Activated T-helper 2 cell treated with anti-CD3 and anti-CD28 coated beads, Interferon-gamma antibody, Interleukin-2, Interleukin-4, amounts not matched to agents 10 μg/mL and 5 μg/mL and 100 μg/mL, durations not matched to agents 14 hours and 24 hours and 36 hours (primary cell): ENCODE results near the gene CASP3. TPM values are rescaled to one million over a fixed set of nuclear protein-coding genes. Genes with fewer than 3 reads are reported as not detected.
"Not testable (repeated sequence)": the region's sequence is repeated elsewhere in the genome, so short reads cannot be mapped to it uniquely, and the experiment has no call there.

Experiments
- DNase-seq: peaks from one replicate; pipeline ENCODE4 v3.0.0; 2021; ENCODE audit warnings: low spot score
- H3K27ac Mint-ChIP-seq: one replicate; pipeline ENCODE4 v1.8.0; 2021; ENCODE audit warnings: mixed read lengths
- H3K27me3 Mint-ChIP-seq: one replicate; pipeline ENCODE4 v1.8.0; 2021; ENCODE audit warnings: low read depth, mixed read lengths
- H3K36me3 Mint-ChIP-seq: one replicate; pipeline ENCODE4 v1.8.0; 2021; ENCODE audit warnings: low read depth, mixed read lengths
- H3K4me1 Mint-ChIP-seq: one replicate; pipeline ENCODE4 v1.8.0; 2021; ENCODE audit warnings: low read depth, mixed read lengths
- H3K4me3 Mint-ChIP-seq: one replicate; pipeline ENCODE4 v1.8.0; 2021; ENCODE audit warnings: low read depth, mild to moderate bottlenecking, moderate library complexity, mixed read lengths
- H3K9me3 Mint-ChIP-seq: one replicate; pipeline ENCODE4 v1.8.0; 2021; ENCODE audit warnings: mixed read lengths
- intact Hi-C: fragments of 100-400 bp; cut with micrococcal nuclease; formaldehyde crosslinking; loops from one replicate; pipeline ENCODE4 v1.15.1; 2023
- total RNA-seq: library from RNA; stranded (reverse); gene quantifications from 2 replicates; pipeline ENCODE4 v1.2.3, GENCODE V29; 2022

CASP3 gene
- total RNA-seq, 1 donor from 2014 or later, result 90.9 TPM

GRCh38 chr4:184596044-184596616, 53.1 kb downstream of the CASP3 start:
- H3K4me1 Mint-ChIP-seq, result peaks cover 12% of the 10 kb centered on the region
- H3K9me3 Mint-ChIP-seq, result no peaks in the 10 kb centered on the region
- no peak overlapping the region for H3K4me3 Mint-ChIP-seq
- intact Hi-C loops, result no loop called here
- H3K27me3 Mint-ChIP-seq, result no peaks in the 10 kb centered on the region
- no peaks in the 10 kb centered on the region for H3K36me3 Mint-ChIP-seq
- no peak overlapping the region for H3K27ac Mint-ChIP-seq
- no peak for DNase-seq

- H3K27ac Mint-ChIP-seq, result no peak overlapping the region
- no peak for DNase-seq
- intact Hi-C loops, result no loop called here
These were observed 53.8 kb downstream of the CASP3 start for GRCh38 chr4:184595430-184595829.

GRCh38 chr4:184593461-184593860, 55.8 kb downstream of the CASP3 start:
- Mint-ChIP-seq H3K4me1 (peaks cover 2% of the 10 kb centered on the region), H3K9me3 (no peaks in the 10 kb centered on the region), H3K27ac (no peak overlapping the region), H3K27me3 (no peaks in the 10 kb centered on the region), H3K4me3 (no peak overlapping the region), H3K36me3 (no peaks in the 10 kb centered on the region)
- intact Hi-C loops, result no loop called here
- no peak for DNase-seq

More at GRCh38 chr4:184595430-184595829, 53.8 kb downstream of the CASP3 start:
- Mint-ChIP-seq H3K4me1 (peaks cover 7% of the 10 kb centered on the region), H3K36me3 (no peaks in the 10 kb centered on the region), H3K4me3 (no peak overlapping the region), H3K27me3 (no peaks in the 10 kb centered on the region), H3K9me3 (no peaks in the 10 kb centered on the region)

- H3K36me3 Mint-ChIP-seq, H3K4me3 Mint-ChIP-seq, intact Hi-C loops, H3K9me3 Mint-ChIP-seq, H3K4me1 Mint-ChIP-seq, H3K27ac Mint-ChIP-seq, H3K27me3 Mint-ChIP-seq, DNase-seq: not testable (repeated sequence)
These were observed 57.4 kb downstream of the CASP3 start for GRCh38 chr4:184591747-184592270.

- no peak for DNase-seq
- Mint-ChIP-seq H3K4me3 (no peak overlapping the region), H3K4me1 (no peaks in the 10 kb centered on the region), H3K9me3 (no peaks in the 10 kb centered on the region), H3K27me3 (no peaks in the 10 kb centered on the region), H3K36me3 (no peaks in the 10 kb centered on the region), H3K27ac (no peak overlapping the region)
- intact Hi-C loops, result no loop called here
These were observed 58.1 kb downstream of the CASP3 start for GRCh38 chr4:184591070-184591677.

- H3K27me3 Mint-ChIP-seq, result no peaks in the 10 kb centered on the region
- no peak overlapping the region for H3K4me3 Mint-ChIP-seq
- H3K36me3 Mint-ChIP-seq, result no peaks in the 10 kb centered on the region
- peaks cover 4% of the 10 kb centered on the region for H3K4me1 Mint-ChIP-seq
- H3K27ac Mint-ChIP-seq, result no peak overlapping the region
- intact Hi-C loops, result no loop called here
- no peaks in the 10 kb centered on the region for H3K9me3 Mint-ChIP-seq
- no peak for DNase-seq
These were observed 59.1 kb downstream of the CASP3 start for GRCh38 chr4:184590196-184590595.

- Mint-ChIP-seq H3K27ac (no peak overlapping the region), H3K4me1 (peaks cover 14% of the 10 kb centered on the region), H3K4me3 (no peak overlapping the region), H3K27me3 (no peaks in the 10 kb centered on the region), H3K36me3 (no peaks in the 10 kb centered on the region), H3K9me3 (no peaks in the 10 kb centered on the region)
- no peak for DNase-seq
- intact Hi-C loops, result no loop called here
These were observed 60.4 kb downstream of the CASP3 start for GRCh38 chr4:184588893-184589292.

- Mint-ChIP-seq H3K36me3 (no peaks in the 10 kb centered on the region), H3K4me3 (no peak overlapping the region), H3K9me3 (no peaks in the 10 kb centered on the region), H3K27me3 (no peaks in the 10 kb centered on the region), H3K4me1 (peaks cover 24% of the 10 kb centered on the region), H3K27ac (no peak overlapping the region)
- no peak for DNase-seq
- intact Hi-C loops, result no loop called here
These were observed 61.5 kb downstream of the CASP3 start for GRCh38 chr4:184587701-184588100.

- Mint-ChIP-seq H3K27ac (no peak overlapping the region), H3K27me3 (no peaks in the 10 kb centered on the region), H3K4me3 (no peak overlapping the region), H3K36me3 (peaks cover under 1% of the 10 kb centered on the region), H3K4me1 (peaks cover 24% of the 10 kb centered on the region), H3K9me3 (peaks cover 2% of the 10 kb centered on the region)
- DNase-seq, result no peak
- intact Hi-C loops, result no loop called here
These were observed 62.0 kb downstream of the CASP3 start for GRCh38 chr4:184587221-184587620.

GRCh38 chr4:184583738-184584502, 65.3 kb downstream of the CASP3 start:
- Mint-ChIP-seq H3K36me3 (peaks cover 25% of the 10 kb centered on the region), H3K27ac (peak overlapping the region; percentile 85), H3K4me3 (no peak overlapping the region), H3K27me3 (no peaks in the 10 kb centered on the region), H3K9me3 (peaks cover 31% of the 10 kb centered on the region), H3K4me1 (peaks cover 26% of the 10 kb centered on the region)
- DNase-seq, result no peak
- intact Hi-C loops, result loop anchor here (1.0 to 5.0 kb wide), 3 partner anchors 9 to 109 kb away; partner anchors contain the start of gene IRF2

Other genes with a start within 250 kb of the CASP3 start
- gene IRF2, start 174.9 kb downstream of the CASP3 start, total RNA-seq, result 47.6 and 53.2 TPM in 2 replicates
- gene PRIMPOL, start 291 bp upstream of the CASP3 start, total RNA-seq, result 16.2 and 17.6 TPM in 2 replicates
- 60.9 and 74.2 TPM in 2 replicates for gene CENPU, start 84.6 kb upstream of the CASP3 start, total RNA-seq
- gene ACSL1, start 176.5 kb upstream of the CASP3 start, total RNA-seq, result 42.7 and 43.0 TPM in 2 replicates